OCI-LY1 (cell line): Measurements from ENCODE around the gene ADAMTS10.

Experiments used
- CTCF ChIP-seq: fragments of 200-600 bp; sonication (generic), shearing (Covaris generic); IDR thresholded peaks from 2 replicates; pipeline ENCODE4 v1.5.1; 2017; ENCODE audit warnings: mild to moderate bottlenecking, antibody characterized with exemption, low read length, moderate library complexity, mixed read lengths
- EZH2 ChIP-seq: fragments of 200-600 bp; sonication (generic), shearing (Covaris generic); IDR thresholded peaks from 2 replicates; pipeline ENCODE4 v1.8.0; 2017; ENCODE audit warnings: borderline replicate concordance, mixed run types, mild to moderate bottlenecking, antibody characterized with exemption, low read length, moderate library complexity, mixed read lengths

DNA sequence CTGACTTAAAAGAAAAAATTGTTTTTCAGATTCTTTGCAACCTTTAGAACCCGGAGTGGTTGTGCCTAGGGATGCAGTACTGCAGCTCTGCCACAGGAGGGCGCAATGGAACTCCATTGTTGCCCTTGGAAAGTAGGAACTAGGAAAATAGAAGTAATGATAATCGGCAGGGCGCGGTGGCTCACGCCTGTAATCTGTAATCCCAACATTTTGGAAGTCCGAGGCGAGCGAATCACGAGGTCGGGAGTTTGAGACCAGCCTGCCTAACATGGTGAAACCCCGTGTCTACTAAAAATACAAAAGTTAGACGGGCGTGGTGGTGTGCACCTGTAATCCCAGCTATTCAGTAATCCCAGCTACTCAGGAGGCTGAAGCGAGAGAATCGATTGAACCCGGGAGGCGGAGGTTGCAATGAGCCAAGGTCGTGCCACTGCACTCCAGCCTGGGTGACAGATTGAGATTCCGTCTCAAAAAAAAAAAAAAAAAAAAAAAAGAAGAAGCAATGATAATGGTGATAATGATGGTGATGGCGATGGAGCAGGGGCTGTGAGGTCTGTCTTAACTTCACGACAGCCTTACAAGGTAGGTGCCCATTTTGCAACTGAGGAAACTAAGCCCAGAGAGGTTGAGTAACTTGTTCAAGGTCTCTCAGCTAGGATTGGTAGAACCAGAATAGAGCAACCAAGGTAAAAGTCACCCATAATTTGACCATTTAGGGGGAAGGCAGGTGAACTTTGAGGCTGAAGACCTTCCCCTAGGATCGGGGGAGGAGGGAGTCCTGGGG, 5.5 kb upstream of the ADAMTS10 start:
- peak; percentile 83 for TF ChIP-seq CTCF
- no peak for TF ChIP-seq EZH2
